22Rv1 (cell line): ENCODE measurements around the gene RNF152.
A peak's percentile ranks its signal among the peaks of the same experiment; 100 is the strongest.

ENCODE experiments used
- H3K27ac ChIP-seq: fragments of 450-650 bp; 2 replicates; pipeline ENCODE4 v1.5.1; 2017
- ZFX ChIP-seq: fragments of 450-650 bp; IDR thresholded peaks from 2 replicates; pipeline ENCODE4 v1.6.1; 2017; ENCODE audit warnings: antibody characterized with exemption, borderline replicate concordance
- TF ChIP-seq, protein P1 (sequence below): fragments of 450-650 bp; IDR thresholded peaks from 2 replicates; pipeline ENCODE4 v1.5.1; 2017; ENCODE audit warnings: mild to moderate bottlenecking

Gene RNF152

DNA sequence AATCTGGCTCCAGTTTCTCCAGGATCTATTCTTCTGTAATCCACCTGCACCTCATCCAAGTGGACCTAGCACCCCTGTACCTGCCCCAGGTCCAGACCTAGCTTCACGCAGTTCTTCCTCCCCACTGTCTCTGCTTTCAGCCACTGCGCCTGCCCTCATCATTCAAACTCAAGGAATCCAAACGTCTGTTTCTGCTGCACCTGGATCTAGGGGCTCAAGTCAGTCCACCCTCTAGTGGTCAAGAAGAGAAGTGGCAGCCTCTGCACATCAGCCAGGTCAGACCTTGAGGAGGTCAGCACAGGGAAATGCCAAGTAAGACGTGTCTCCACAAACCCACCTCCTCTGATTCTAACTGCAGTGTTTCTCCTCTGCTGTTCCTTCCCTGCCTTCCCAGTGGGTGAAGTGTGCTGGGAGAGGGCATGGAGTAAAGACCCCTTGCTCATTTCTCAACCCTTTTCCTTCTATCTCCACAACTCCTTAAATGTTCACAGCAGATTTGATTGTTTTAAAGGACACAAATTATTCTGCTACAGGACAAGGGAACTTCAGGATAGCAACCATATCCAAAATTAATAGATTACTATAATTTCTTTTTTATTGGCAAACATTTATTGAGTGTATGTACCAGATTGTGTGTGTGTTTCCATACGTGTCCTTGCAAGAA, 8.6 kb upstream of the RNF152 start:
- no peak overlapping the region for H3K27ac ChIP-seq
- TF ChIP-seq, protein P1, sequence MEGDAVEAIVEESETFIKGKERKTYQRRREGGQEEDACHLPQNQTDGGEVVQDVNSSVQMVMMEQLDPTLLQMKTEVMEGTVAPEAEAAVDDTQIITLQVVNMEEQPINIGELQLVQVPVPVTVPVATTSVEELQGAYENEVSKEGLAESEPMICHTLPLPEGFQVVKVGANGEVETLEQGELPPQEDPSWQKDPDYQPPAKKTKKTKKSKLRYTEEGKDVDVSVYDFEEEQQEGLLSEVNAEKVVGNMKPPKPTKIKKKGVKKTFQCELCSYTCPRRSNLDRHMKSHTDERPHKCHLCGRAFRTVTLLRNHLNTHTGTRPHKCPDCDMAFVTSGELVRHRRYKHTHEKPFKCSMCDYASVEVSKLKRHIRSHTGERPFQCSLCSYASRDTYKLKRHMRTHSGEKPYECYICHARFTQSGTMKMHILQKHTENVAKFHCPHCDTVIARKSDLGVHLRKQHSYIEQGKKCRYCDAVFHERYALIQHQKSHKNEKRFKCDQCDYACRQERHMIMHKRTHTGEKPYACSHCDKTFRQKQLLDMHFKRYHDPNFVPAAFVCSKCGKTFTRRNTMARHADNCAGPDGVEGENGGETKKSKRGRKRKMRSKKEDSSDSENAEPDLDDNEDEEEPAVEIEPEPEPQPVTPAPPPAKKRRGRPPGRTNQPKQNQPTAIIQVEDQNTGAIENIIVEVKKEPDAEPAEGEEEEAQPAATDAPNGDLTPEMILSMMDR = peak; percentile 94
- TF ChIP-seq ZFX = no peak

DNA sequence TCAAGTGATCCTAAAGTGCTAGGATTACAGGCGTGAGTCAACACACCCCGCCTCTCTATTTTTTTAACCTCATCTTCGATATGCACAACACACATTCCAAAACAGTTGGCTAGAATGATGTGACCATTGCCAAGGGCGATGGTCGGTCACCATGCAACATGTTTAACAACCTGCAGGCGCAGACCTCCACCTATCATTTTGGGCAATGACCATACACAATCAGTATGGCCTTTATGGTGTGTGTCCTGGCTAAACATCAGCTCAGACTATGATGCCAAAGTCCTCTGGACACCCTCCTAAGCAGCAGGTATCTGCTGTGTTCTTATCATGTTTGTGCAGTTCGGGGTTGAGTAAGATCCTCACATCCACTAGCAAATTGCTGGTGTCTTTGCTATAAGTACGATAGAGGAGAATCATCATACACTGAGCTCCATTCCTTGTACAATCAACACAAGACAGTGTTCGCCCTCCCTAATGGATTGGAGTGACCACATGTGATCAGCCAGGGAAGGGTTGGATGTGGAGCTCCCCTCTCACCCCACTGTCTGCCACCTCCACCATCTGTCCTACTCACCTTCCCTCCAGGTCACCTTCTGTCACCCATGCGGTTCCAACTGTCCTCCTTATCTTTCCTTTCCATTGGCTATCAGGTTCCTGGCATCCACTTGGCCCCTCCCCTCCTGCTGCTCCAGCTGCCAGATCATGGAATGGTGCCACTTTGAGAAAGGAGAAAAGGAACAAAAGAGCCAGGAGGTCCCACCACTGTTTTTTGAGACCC, 7.9 kb upstream of the RNF152 start:
- TF ChIP-seq, protein P1 = no peak
- TF ChIP-seq ZFX = no peak
- H3K27ac ChIP-seq = no peak overlapping the region

DNA sequence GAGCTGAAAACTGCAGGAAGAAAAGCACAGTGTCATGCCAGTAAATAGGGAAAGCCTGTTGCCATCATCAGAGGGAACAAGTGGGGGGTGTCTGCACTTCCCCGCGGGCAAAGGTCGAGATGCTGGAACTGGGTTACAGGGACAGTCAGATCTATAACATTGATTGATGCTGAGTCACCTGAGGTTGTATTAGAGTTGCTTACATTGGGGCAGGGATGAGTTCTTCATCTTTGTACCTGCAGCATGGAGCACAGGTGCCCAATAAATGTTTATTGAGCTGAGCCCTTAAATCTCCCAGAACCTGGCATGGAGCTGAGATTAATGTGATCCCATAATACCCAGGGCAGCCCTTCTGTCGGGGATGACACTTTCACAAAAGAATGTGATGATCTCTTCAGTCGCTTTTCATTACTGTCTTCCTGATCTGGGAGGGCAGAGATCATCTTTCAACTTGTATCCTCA, 5.9 kb upstream of the RNF152 start:
- no peak for TF ChIP-seq ZFX
- TF ChIP-seq, protein P1 = no peak
- H3K27ac ChIP-seq = no peak overlapping the region

DNA sequence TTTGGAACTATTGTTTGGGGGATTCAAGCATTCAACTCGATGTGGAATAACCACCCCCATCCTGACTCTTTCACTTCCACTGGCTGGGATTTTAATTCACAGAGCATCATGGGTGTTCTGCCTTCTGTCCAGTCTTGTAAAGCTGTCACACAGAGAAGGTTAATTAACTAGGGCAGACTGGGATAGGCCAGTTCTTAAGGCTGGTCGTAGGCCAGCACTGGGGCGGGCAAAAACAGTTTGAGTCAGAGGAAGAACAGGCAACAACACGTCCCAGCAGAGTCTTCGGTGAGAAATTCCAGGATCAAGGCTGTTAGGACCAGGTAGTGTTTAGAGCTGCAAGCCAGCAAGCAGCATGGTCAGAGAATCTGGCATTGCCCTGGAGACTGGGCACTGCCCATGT, 4.0 kb upstream of the RNF152 start:
- TF ChIP-seq, protein P1 = no peak
- no peak for TF ChIP-seq ZFX
- H3K27ac ChIP-seq = no peak overlapping the region

DNA sequence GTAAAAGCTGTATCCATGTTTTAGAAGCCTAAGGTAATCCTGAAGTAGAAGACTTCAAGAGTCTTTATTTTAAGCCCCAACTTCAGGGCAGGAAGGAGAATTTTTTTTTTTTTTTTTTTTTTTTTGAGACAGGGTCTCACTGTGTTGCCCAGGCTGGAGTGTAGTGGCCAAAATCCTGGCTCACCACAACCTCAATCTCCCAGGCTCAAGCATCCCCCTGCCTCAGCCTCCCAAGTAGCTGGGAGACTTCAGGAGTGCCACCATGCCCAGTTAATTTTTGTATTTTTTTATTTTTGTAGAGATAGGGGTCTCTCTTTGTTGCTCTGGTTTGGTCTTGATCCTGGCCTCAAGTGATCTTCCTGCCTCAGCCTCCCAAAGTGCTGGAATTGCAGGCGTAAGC, 3.3 kb upstream of the RNF152 start:
- no peak overlapping the region for H3K27ac ChIP-seq
- TF ChIP-seq, protein P1 = no peak
- no peak for TF ChIP-seq ZFX

DNA sequence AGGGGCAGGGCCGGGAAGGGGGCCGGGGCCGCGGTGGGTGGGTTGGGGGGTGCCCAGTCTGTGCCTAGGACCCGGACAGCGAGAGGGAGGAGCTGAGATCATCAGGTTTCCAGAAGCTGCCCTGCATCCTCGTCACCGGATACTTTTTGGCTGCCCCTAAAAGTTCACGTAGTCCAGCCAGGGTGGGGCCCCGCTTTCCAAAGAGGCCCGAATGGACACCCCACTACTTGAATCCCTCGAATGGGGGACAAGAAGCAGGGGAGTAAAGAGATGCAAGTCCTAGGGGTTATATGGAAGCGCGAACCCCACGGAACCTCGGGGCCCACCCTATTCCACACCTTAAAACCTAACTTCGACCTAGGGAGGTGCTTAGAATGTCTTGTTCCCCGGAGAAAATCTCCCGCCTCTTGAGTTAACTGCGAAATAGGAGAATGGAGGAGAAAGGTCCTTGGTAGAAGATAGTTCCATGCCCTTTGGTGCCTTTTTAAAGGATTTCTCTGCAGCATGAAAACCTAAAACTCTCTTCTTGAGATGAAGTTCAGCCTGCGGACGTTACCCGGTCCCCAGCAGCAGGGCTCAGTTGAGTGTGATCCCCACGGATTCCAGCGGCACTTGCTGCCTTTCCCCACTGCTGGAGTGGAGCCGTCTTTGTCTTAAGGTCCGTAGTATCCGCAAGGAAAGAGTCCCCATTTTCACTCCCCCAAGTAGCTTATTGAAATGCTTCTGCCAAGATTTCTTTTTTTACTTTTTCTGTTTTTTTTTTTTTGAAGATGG, 2.1 kb upstream of the RNF152 start:
- H3K27ac ChIP-seq = no peak overlapping the region
- no peak for TF ChIP-seq ZFX
- TF ChIP-seq, protein P1 = no peak
